Measurements from ENCODE around the gene PPP2R2B. TPM values are rescaled to one million over a fixed set of nuclear protein-coding genes. Genes with fewer than 3 reads are reported as not detected.

PPP2R2B gene
- total RNA-seq, 4 donors from 2014 or later, result 0.20 to 1.9 (median 1.3) TPM

- intact Hi-C loops (cut with DNase I; ENCODE audit: low total_unique reads), result no loop called here
- no peaks in the 10 kb centered on the region for H3K36me3 ChIP-seq
- H3K4me1 ChIP-seq, result peaks cover 0 to 8% (median 3%) of the 10 kb centered on the region in 4 donors
- in situ Hi-C loops (cut with MboI; ENCODE audit: low pct_ligation_motif_present in 1 of 4, low pct_unique_long_range_greater_than_20kb in 1 of 4, low sequenced_read_pairs in 3 of 4), result no loop called here
- H3K27ac ChIP-seq, result no peak overlapping the region
- no peak for DNase-seq
- H3K27me3 ChIP-seq, result no peaks in the 10 kb centered on the region
- WGBS, 2 donors (ENCODE audit: low coverage in 1 of 2), result 74% methylated on average over 3 of the region's 3 CpGs
- H3K4me3 ChIP-seq, result no peak overlapping the region
- no peaks in the 10 kb centered on the region for H3K9me3 ChIP-seq
- TF ChIP-seq POLR2A (IDR thresholded peaks at IDR 0.05), result no peak
- TF ChIP-seq CTCF (IDR thresholded peaks at IDR 0.05), result no peak
- no peak for TF ChIP-seq EP300 (IDR thresholded peaks at IDR 0.05; ENCODE audit: low read depth)
- TF ChIP-seq POLR2AphosphoS5 (IDR thresholded peaks at IDR 0.05), result no peak
Observed at GRCh38 chr5:146644831-146645230, 233.7 kb downstream of the PPP2R2B start.

GRCh38 chr5:146643776-146644175, 234.8 kb downstream of the PPP2R2B start:
- H3K4me3 ChIP-seq, result no peak overlapping the region
- H3K27ac ChIP-seq, result no peak overlapping the region
- H3K9me3 ChIP-seq, result no peaks in the 10 kb centered on the region
- in situ Hi-C loops (cut with MboI; ENCODE audit: low pct_ligation_motif_present in 1 of 4, low pct_unique_long_range_greater_than_20kb in 1 of 4, low sequenced_read_pairs in 3 of 4) (no loop called here), intact Hi-C loops (cut with DNase I; ENCODE audit: low total_unique reads) (no loop called here)
- 25 to 30% methylated on average over 2 of the region's 2 CpGs for WGBS, 2 donors (ENCODE audit: low coverage in 1 of 2)
- H3K36me3 ChIP-seq, result no peaks in the 10 kb centered on the region
- no peaks in the 10 kb centered on the region for H3K27me3 ChIP-seq
- peaks cover 0 to 8% (median 3%) of the 10 kb centered on the region in 4 donors for H3K4me1 ChIP-seq
- DNase-seq, result peak; percentile 24
- TF ChIP-seq POLR2A (IDR thresholded peaks at IDR 0.05) (no peak), EP300 (IDR thresholded peaks at IDR 0.05; ENCODE audit: low read depth) (no peak), CTCF (IDR thresholded peaks at IDR 0.05) (no peak), POLR2AphosphoS5 (IDR thresholded peaks at IDR 0.05) (no peak)

GRCh38 chr5:146642410-146642809, 236.1 kb downstream of the PPP2R2B start:
- 84 to 90% methylated on average over 3 of the region's 3 CpGs for WGBS, 2 donors (ENCODE audit: low coverage in 1 of 2)
- in situ Hi-C loops (cut with MboI; ENCODE audit: low pct_ligation_motif_present in 1 of 4, low pct_unique_long_range_greater_than_20kb in 1 of 4, low sequenced_read_pairs in 3 of 4), result no loop called here
- H3K4me3 ChIP-seq, result no peak overlapping the region
- peaks cover 0 to 8% (median 3%) of the 10 kb centered on the region in 4 donors for H3K4me1 ChIP-seq
- no peak for DNase-seq
- no peaks in the 10 kb centered on the region for H3K36me3 ChIP-seq
- intact Hi-C loops (cut with DNase I; ENCODE audit: low total_unique reads), result no loop called here
- no peak overlapping the region for H3K27ac ChIP-seq
- TF ChIP-seq POLR2AphosphoS5 (IDR thresholded peaks at IDR 0.05) (no peak), EP300 (IDR thresholded peaks at IDR 0.05; ENCODE audit: low read depth) (no peak), CTCF (IDR thresholded peaks at IDR 0.05) (no peak), POLR2A (IDR thresholded peaks at IDR 0.05) (no peak)
- no peaks in the 10 kb centered on the region for H3K27me3 ChIP-seq
- no peaks in the 10 kb centered on the region for H3K9me3 ChIP-seq

GRCh38 chr5:146641941-146642340, 236.6 kb downstream of the PPP2R2B start:
- no peaks in the 10 kb centered on the region for H3K9me3 ChIP-seq

More at GRCh38 chr5:146641941-146642340, 236.6 kb downstream of the PPP2R2B start:
- no peak for DNase-seq
- no peak overlapping the region for H3K4me3 ChIP-seq
- 90 to 96% methylated on average over 3 of the region's 3 CpGs for WGBS, 2 donors (ENCODE audit: low coverage in 1 of 2)
- no peak overlapping the region for H3K27ac ChIP-seq
- intact Hi-C loops (cut with DNase I; ENCODE audit: low total_unique reads) (no loop called here), in situ Hi-C loops (cut with MboI; ENCODE audit: low pct_ligation_motif_present in 1 of 4, low pct_unique_long_range_greater_than_20kb in 1 of 4, low sequenced_read_pairs in 3 of 4) (no loop called here)
- no peaks in the 10 kb centered on the region for H3K36me3 ChIP-seq
- H3K27me3 ChIP-seq, result no peaks in the 10 kb centered on the region
- TF ChIP-seq CTCF (IDR thresholded peaks at IDR 0.05) (no peak), EP300 (IDR thresholded peaks at IDR 0.05; ENCODE audit: low read depth) (no peak), POLR2A (IDR thresholded peaks at IDR 0.05) (no peak), POLR2AphosphoS5 (IDR thresholded peaks at IDR 0.05) (no peak)
- peaks cover 0 to 8% (median 3%) of the 10 kb centered on the region in 4 donors for H3K4me1 ChIP-seq

All from transverse colon (tissue), 4 donors.